K562 (cell line): Measurements from ENCODE around the gene ALOX12B. TPM values are rescaled to one million over a fixed set of nuclear protein-coding genes. Genes with fewer than 3 reads are reported as not detected.

ENCODE experiments used
- ATF7 ChIP-seq: fragments of 450-650 bp; IDR thresholded peaks from 2 replicates; pipeline ENCODE4 v1.7.1; 2014; ENCODE audit warnings: mild to moderate bottlenecking, moderate library complexity
- CBX2 ChIP-seq: fragments of 200-600 bp; sonication (generic); IDR thresholded peaks from one replicate; pipeline ENCODE4 v1.6.1; 2012; ENCODE audit warnings: mild to moderate bottlenecking, low read length, inconsistent platforms; ENCODE audit not compliant: insufficient read depth, poor library complexity, severe bottlenecking
- CBX3 ChIP-seq, 2 experiments: IDR thresholded peaks; 1 replicate in 1 of 2; 2 replicates in 1 of 2; pipeline ENCODE4 v1.6.1; 2012; ENCODE audit warnings: inconsistent platforms in 2 of 2, low read length in 2 of 2, borderline replicate concordance in 1 of 2, control low read depth in 1 of 2
- CHCHD3 ChIP-seq: fragments of 250-450 bp; sonication (Bioruptor Pico); IDR thresholded peaks from 2 replicates; pipeline ENCODE4 v2.1.2; 2022; ENCODE audit warnings: mild to moderate bottlenecking
- EP300 ChIP-seq: IDR thresholded peaks from 2 replicates; pipeline ENCODE4 v1.6.1; 2012; ENCODE audit warnings: low read length, improper control_type of control experiment
- ESRRB ChIP-seq: fragments of 250-450 bp; sonication (Bioruptor Pico); IDR thresholded peaks from 2 replicates; pipeline ENCODE4 v1.5.0; 2020; ENCODE audit warnings: mild to moderate bottlenecking, moderate library complexity, borderline replicate concordance
- FOXJ2 ChIP-seq: fragments of 200-800 bp; sonication (Bioruptor generic); IDR thresholded peaks from 2 replicates; pipeline ENCODE4 v1.6.1; 2016; ENCODE audit warnings: missing genetic modification characterization, missing compliant biosample characterization
- HDAC2 ChIP-seq: fragments of 450-650 bp; IDR thresholded peaks from 2 replicates; pipeline ENCODE4 v1.6.1; 2016; ENCODE audit warnings: mild to moderate bottlenecking
- HMBOX1 ChIP-seq: sonication (generic); IDR thresholded peaks from 2 replicates; pipeline ENCODE4 v1.6.1; 2016
- PCBP1 ChIP-seq: fragments of 200-400 bp; formaldehyde crosslinking; IDR thresholded peaks from 2 replicates; pipeline ENCODE4 v1.6.1; 2018; ENCODE audit warnings: mild to moderate bottlenecking, low read depth, low read length; ENCODE audit not compliant: poor library complexity, severe bottlenecking
- PKNOX1 ChIP-seq: fragments of 450-650 bp; IDR thresholded peaks from 2 replicates; pipeline ENCODE4 v1.6.1; 2016
- PRDM10 ChIP-seq: fragments of 450-650 bp; IDR thresholded peaks from 2 replicates; pipeline ENCODE4 v1.6.1; 2018; ENCODE audit not compliant: partially characterized antibody
- RBBP5 ChIP-seq: fragments of 200-600 bp; sonication (generic); IDR thresholded peaks from 2 replicates; pipeline ENCODE4 v1.6.1; 2012; ENCODE audit warnings: borderline replicate concordance, mild to moderate bottlenecking, low read length, control low read depth, inconsistent platforms; ENCODE audit not compliant: insufficient read depth, poor library complexity, severe bottlenecking
- SMARCE1 ChIP-seq: fragments of 450-650 bp; IDR thresholded peaks from 2 replicates; pipeline ENCODE4 v1.7.1; 2016; ENCODE audit warnings: mild to moderate bottlenecking
- ZBTB5 ChIP-seq: fragments of 450-650 bp; IDR thresholded peaks from 2 replicates; pipeline ENCODE4 v1.6.1; 2017; ENCODE audit warnings: antibody characterized with exemption
- ZKSCAN3 ChIP-seq: fragments of 250-450 bp; sonication (Bioruptor Pico); IDR thresholded peaks from 2 replicates; pipeline ENCODE4 v1.4.0; 2020
- ZNF311 ChIP-seq: fragments of 250-450 bp; sonication (Bioruptor Pico); IDR thresholded peaks from 2 replicates; pipeline ENCODE4 v1.4.0; 2020; ENCODE audit warnings: mild to moderate bottlenecking, moderate library complexity
- ZNF436 ChIP-seq: fragments of 250-450, 450-650 bp; sonication (Bioruptor Pico); formaldehyde crosslinking; IDR thresholded peaks from 2 replicates; pipeline ENCODE4 v1.7.0; 2020; ENCODE audit warnings: mild to moderate bottlenecking
- ZNF740 ChIP-seq, 3 experiments: fragments of 200-800 bp in 1 of 3; sonication (Bioruptor generic) in 1 of 3; sonication (generic) in 1 of 3; formaldehyde crosslinking in 1 of 3; IDR thresholded peaks; 2 replicates each; pipeline versions ENCODE4 v1.6.1 to v1.8.0; 2016 to 2022; ENCODE audit warnings: mild to moderate bottlenecking in 2 of 3, missing compliant biosample characterization in 2 of 3, missing genetic modification characterization in 2 of 3, missing genetic modification reagents in 1 of 3
- polyA plus RNA-seq, 8 experiments: library from polyadenylated mRNA; depleted of rRNA in 4 of 8; stranded (reverse) in 5 of 8; unstranded in 3 of 8; fragments of >200 nt; fragmentation: Nextera tagmentation in 2 of 8; fragmentation: Illumina TruSeq in 1 of 8; extraction: Ambion mirVana in 2 of 8; extraction: Trizol in 1 of 8; gene quantifications; 2 replicates each; pipeline versions ENCODE4 v1.2.1 to v1.2.3, GENCODE V29; 2011 to 2014; ENCODE audit warnings: inconsistent platforms in 1 of 8, missing spikeins in 1 of 8
- total RNA-seq, 7 experiments: library from RNA; depleted of rRNA in 6 of 7; stranded (reverse); fragments of >200 nt in 6 of 7; fragmentation: Illumina TruSeq in 2 of 7; extraction: Trizol in 2 of 7; gene quantifications; 2 replicates each; pipeline versions ENCODE4 v1.2.1 to v1.2.3, GENCODE V29; 2011 to 2021; ENCODE audit warnings: low replicate concordance in 1 of 7

The ALOX12B gene
- total and polyA plus RNA-seq, 9 of the 15 experiments (the other 6 are each of a cell fraction or from before 2014, with no cell fraction given): not detected

GRCh38 chr17:8062807-8063483 is 24.6 kb downstream of the ALOX12B start (continued):
- TF ChIP-seq PKNOX1: peak; percentile 79
- no peak for TF ChIP-seq CBX2
- no peak for TF ChIP-seq ESRRB (CRISPR knock-in tag)
- TF ChIP-seq ZBTB5: no peak
- peak; percentile 41 for TF ChIP-seq RBBP5
- no peak for TF ChIP-seq ZKSCAN3
- peak; percentile 37; the same call in 1 of the 2 replicates for TF ChIP-seq SMARCE1
- 0 out of 2 replicates have a peak, but pooled peaks have one; percentile 10 for TF ChIP-seq EP300
- no peak for TF ChIP-seq CHCHD3
- TF ChIP-seq PRDM10: peak; percentile 98
- no peak for TF ChIP-seq CBX3 (IDR thresholded peaks at IDR 0.05; ENCODE audit: borderline replicate concordance in 1 of 2, low read length in 2 of 2)
- peak; percentile 78 for TF ChIP-seq HMBOX1
- TF ChIP-seq HDAC2: no peak
- TF ChIP-seq PCBP1: no peak
- 0 out of 2 replicates have a peak, but pooled peaks have one; percentile 37 for TF ChIP-seq FOXJ2 (tag)
- TF ChIP-seq ZNF740 (CRISPR knock-in tag; IDR thresholded peaks at IDR 0.05): no peak
- TF ChIP-seq ZNF740 (tag; IDR thresholded peaks at IDR 0.05): no peak
- no peak for TF ChIP-seq ZNF436
- peak; percentile 89 for TF ChIP-seq ATF7
- no peak for TF ChIP-seq ZNF311 (CRISPR knock-in tag)
